OCI-LY7 (cell line): ENCODE data around the gene GSX2. TPM values are rescaled to one million over a fixed set of nuclear protein-coding genes. Genes with fewer than 3 reads are reported as not detected.

Experiments
- BruUV-seq: library from RNA; stranded (reverse); fragments of 400-500 nt; replicated peaks from 2 replicates; lab custom pipeline; 2021; lab: Mats Ljungman, UMichigan
- CTCF ChIA-PET: fragments of 300-600 bp; sonication (Branson Sonifier 250); formaldehyde crosslinking; loops from one replicate; lab custom pipeline; 2022; ENCODE audit warnings: antibody characterized with exemption; ENCODE audit not compliant: unreplicated experiment; lab: Charles Lee
- POLR2A ChIA-PET: fragments of 300-600 bp; sonication (Branson Sonifier 250); formaldehyde crosslinking; loops from one replicate; lab custom pipeline; 2022; ENCODE audit warnings: antibody characterized with exemption; lab: Charles Lee
- DNase-seq: peaks from one replicate; pipeline ENCODE4 v3.0.0-alpha.2; 2015; ENCODE audit warnings: low spot score
- H2AFZ ChIP-seq: fragments of 200-600 bp; sonication (generic), shearing (Covaris generic); 2 replicates; pipeline ENCODE4 v1.6.1; 2014; ENCODE audit warnings: mild to moderate bottlenecking, antibody characterized with exemption, low read length, moderate library complexity
- H3K27ac ChIP-seq: fragments of 200-600 bp; sonication (generic); 2 replicates; pipeline ENCODE4 v1.5.1; 2014; ENCODE audit warnings: mixed run types, low read depth, mild to moderate bottlenecking, moderate library complexity, low read length, inconsistent platforms; ENCODE audit not compliant: poor library complexity, severe bottlenecking
- H3K36me3 ChIP-seq: fragments of 200-600 bp; sonication (generic); 2 replicates; pipeline ENCODE4 v1.6.1; 2014; ENCODE audit warnings: mild to moderate bottlenecking, antibody characterized with exemption, low read length, moderate library complexity, mixed read lengths; ENCODE audit not compliant: insufficient read depth
- H3K4me1 ChIP-seq: fragments of 200-600 bp; sonication (generic); 2 replicates; pipeline ENCODE4 v1.5.1; 2014; ENCODE audit warnings: mild to moderate bottlenecking, low read length; ENCODE audit not compliant: insufficient read depth, poor library complexity, severe bottlenecking
- H3K4me2 ChIP-seq: fragments of 200-600 bp; sonication (generic); 2 replicates; pipeline ENCODE4 v1.6.1; 2014; ENCODE audit warnings: mild to moderate bottlenecking, low read length
- H3K4me3 ChIP-seq: fragments of 200-600 bp; sonication (generic); 2 replicates; pipeline ENCODE4 v1.5.1; 2014; ENCODE audit warnings: mild to moderate bottlenecking, low read depth, low read length; ENCODE audit not compliant: poor library complexity, severe bottlenecking
- H3K79me2 ChIP-seq: fragments of 200-600 bp; sonication (generic); 2 replicates; pipeline ENCODE4 v1.6.1; 2016; ENCODE audit warnings: low read depth, mild to moderate bottlenecking, low read length, moderate library complexity, mixed read lengths; ENCODE audit not compliant: insufficient read depth
- H3K9me2 ChIP-seq: fragments of 200-600 bp; sonication (generic); 2 replicates; pipeline ENCODE4 v1.6.1; 2016; ENCODE audit warnings: mild to moderate bottlenecking, low read length, mixed read lengths; ENCODE audit not compliant: insufficient read depth
- H3K9me3 ChIP-seq: fragments of 200-600 bp; sonication (generic); 2 replicates; pipeline ENCODE4 v1.6.1; 2014; ENCODE audit warnings: mild to moderate bottlenecking, mixed run types, low read length, mixed read lengths
- H4K20me1 ChIP-seq: fragments of 200-600 bp; sonication (generic); 2 replicates; pipeline ENCODE4 v1.6.1; 2014; ENCODE audit warnings: mild to moderate bottlenecking, antibody characterized with exemption, low read length, moderate library complexity, mixed read lengths; ENCODE audit not compliant: insufficient read depth
- CTCF ChIP-seq: fragments of 200-600 bp; sonication (generic); conservative IDR thresholded peaks from 2 replicates; pipeline ENCODE4 v1.5.1; 2014; ENCODE audit warnings: mild to moderate bottlenecking, antibody characterized with exemption, low read length, moderate library complexity, mixed read lengths
- EZH2phosphoT487 ChIP-seq: fragments of 200-600 bp; sonication (generic); IDR thresholded peaks from 2 replicates; pipeline ENCODE4 v1.6.1; 2018; ENCODE audit warnings: low read depth, borderline replicate concordance, mild to moderate bottlenecking, mixed run types, antibody characterized with exemption, low read length, moderate library complexity, mixed read lengths
- intact Hi-C: fragments of 100-400 bp; cut with micrococcal nuclease; formaldehyde crosslinking; loops from one replicate; pipeline ENCODE4 v1.10.0; 2022; ENCODE audit not compliant: unreplicated experiment
- total RNA-seq, 2 experiments: library from RNA; depleted of rRNA in 1 of 2; stranded (reverse); fragments of >200 nt in 1 of 2; shearing (Covaris generic) in 1 of 2; gene quantifications; 2 replicates each; pipeline ENCODE4 v1.2.3, GENCODE V29; 2014 to 2022

GSX2 gene
- total RNA-seq, 2 experiments from 2014 or later: not detected

- BruUV-seq: no TSS peak
- no peak overlapping the region for H3K4me3 ChIP-seq
- no peaks in the 10 kb centered on the region for H4K20me1 ChIP-seq
- CTCF ChIA-PET: no interaction called here
- H3K36me3 ChIP-seq: no peaks in the 10 kb centered on the region
- no peaks in the 10 kb centered on the region for H3K9me2 ChIP-seq
- peaks cover 32% of the 10 kb centered on the region for H3K4me1 ChIP-seq
- TF ChIP-seq EZH2phosphoT487: no peak
- no peak for TF ChIP-seq CTCF
- H3K79me2 ChIP-seq: no peaks in the 10 kb centered on the region
- H3K9me3 ChIP-seq: no peaks in the 10 kb centered on the region
- POLR2A ChIA-PET: interaction anchor here (0.6 to 0.8 kb wide), 3 partner anchors 13 to 104 kb away, joined by 3 read pairs; no protein-coding TSS in a partner anchor
- no peak for DNase-seq
- peak overlapping the region; percentile 82; the same call in 1 of the 2 replicates for H3K4me2 ChIP-seq
- no peak overlapping the region for H3K27ac ChIP-seq
- peak overlapping the region; percentile 91 for H2AFZ ChIP-seq
- intact Hi-C loops: no loop called here
Measured at GRCh38 chr4:54093324-54094240, 6.4 kb upstream of the GSX2 start.

GRCh38 chr4:54094451-54094850 is 5.5 kb upstream of the GSX2 start:
- ChIA-PET CTCF (no interaction called here), POLR2A (interaction anchor here (0.6 to 1.9 kb wide), 3 partner anchors 9 to 640 kb away, joined by 3 to 4 read pairs (median 3); no protein-coding TSS in a partner anchor)
- no peak overlapping the region for H3K27ac ChIP-seq
- BruUV-seq: no TSS peak
- H3K79me2 ChIP-seq: no peaks in the 10 kb centered on the region
- DNase-seq: no peak
- no peaks in the 10 kb centered on the region for H3K9me3 ChIP-seq
- no peaks in the 10 kb centered on the region for H3K9me2 ChIP-seq
- H3K4me2 ChIP-seq: no peak overlapping the region
- peaks cover 40% of the 10 kb centered on the region for H3K4me1 ChIP-seq
- no peaks in the 10 kb centered on the region for H4K20me1 ChIP-seq
- intact Hi-C loops: no loop called here
- H3K4me3 ChIP-seq: no peak overlapping the region
- TF ChIP-seq EZH2phosphoT487 (no peak), CTCF (no peak)
- no peaks in the 10 kb centered on the region for H3K36me3 ChIP-seq
- H2AFZ ChIP-seq: no peak overlapping the region
